HepG2 (cell line): ENCODE measurements around the gene MBD2. TPM values are rescaled to one million over a fixed set of nuclear protein-coding genes. Genes with fewer than 3 reads are reported as not detected.

Experiments used
- ATAC-seq: fragments of 200-7000 bp; cut with Tn5 transposase; 3 replicates; pipeline ENCODE4 v1.9.1; 2020; ENCODE audit warnings: mild to moderate bottlenecking, moderate library complexity
- BruUV-seq: library from RNA; stranded (reverse); fragments of 400-500 nt; replicated peaks from 2 replicates; lab custom pipeline; 2021; lab: Mats Ljungman, UMichigan
- CTCF ChIA-PET: fragments of 300-600 bp; formaldehyde crosslinking; extraction: SDS; loops from one replicate; lab custom pipeline; 2021; ENCODE audit warnings: low total read pairs, inconsistent platforms, low intra/inter-chr PET ratio; lab: Yijun Ruan, JAX
- POLR2A ChIA-PET: fragments of 350-600 bp; sonication (Branson Sonifier 250); formaldehyde crosslinking; loops from one replicate; lab custom pipeline; 2020; ENCODE audit warnings: antibody characterized with exemption, inconsistent platforms; lab: Yijun Ruan, JAX
- DNase-seq: peaks from one replicate; pipeline ENCODE4 v3.0.0-alpha.2; 2015; ENCODE audit warnings: low spot score
- FAIRE-seq: peaks from 3 replicates; lab custom pipeline; 2011; peaks lifted over from hg19 to GRCh38; lab: Jason Lieb, UNC
- H2AFZ ChIP-seq: one replicate; pipeline ENCODE4 v1.6.1; 2011; ENCODE audit warnings: low read length, inconsistent platforms
- H3K27ac ChIP-seq: fragments of 300-600 bp; 3 replicates; pipeline ENCODE4 v1.8.0; 2011; ENCODE audit warnings: mixed run types, mild to moderate bottlenecking, mixed read lengths, low read length, inconsistent platforms; ENCODE audit not compliant: insufficient read depth; ENCODE audit errors: extremely low read length
- H3K27me3 ChIP-seq, 2 experiments: fragments of 200-600 bp in 1 of 2; 2 replicates in 1 of 2; 3 replicates in 1 of 2; pipeline versions ENCODE4 v1.6.0 to v1.8.0; 2011; ENCODE audit warnings: low read length in 2 of 2, mild to moderate bottlenecking in 2 of 2, moderate library complexity in 2 of 2, inconsistent platforms in 1 of 2; ENCODE audit not compliant: insufficient read depth in 2 of 2, control insufficient read depth in 1 of 2
- H3K36me3 ChIP-seq, 2 experiments: fragments of 200-600 bp in 1 of 2; replicated peaks in 1 of 2; 2 replicates in 1 of 2; 3 replicates in 1 of 2; pipeline versions ENCODE4 v1.5.1 to v1.8.0; 2011; ENCODE audit warnings: low read length in 2 of 2, inconsistent platforms in 1 of 2; ENCODE audit not compliant: insufficient read depth in 2 of 2, control insufficient read depth in 1 of 2
- H3K4me1 ChIP-seq: 2 replicates; pipeline ENCODE4 v1.5.1; 2012; ENCODE audit warnings: low read length, inconsistent platforms; ENCODE audit not compliant: insufficient read depth
- H3K4me2 ChIP-seq: 2 replicates; pipeline ENCODE4 v1.6.0; 2011; ENCODE audit warnings: low read depth, low read length, inconsistent platforms
- H3K4me3 ChIP-seq, 3 experiments: fragments of 200-600 bp in 1 of 3; sonication (generic), shearing (Covaris generic) in 1 of 3; replicated peaks in 1 of 3; 2 replicates each; pipeline ENCODE4 v1.5.1; 2011 to 2016; ENCODE audit warnings: low read length in 3 of 3, inconsistent platforms in 2 of 3, low read depth in 2 of 3, mild to moderate bottlenecking in 2 of 3, control low read depth in 1 of 3, mixed read lengths in 1 of 3; ENCODE audit not compliant: insufficient read depth in 1 of 3
- H3K79me2 ChIP-seq: one replicate; pipeline ENCODE4 v1.6.1; 2011; ENCODE audit warnings: low read length, inconsistent platforms; ENCODE audit not compliant: insufficient read depth
- H3K9ac ChIP-seq: 2 replicates; pipeline ENCODE4 v1.6.0; 2011; ENCODE audit warnings: mild to moderate bottlenecking, low read depth, low read length, inconsistent platforms; ENCODE audit not compliant: insufficient read depth
- H3K9me3 ChIP-seq: 2 replicates; pipeline ENCODE4 v1.5.1; 2012; ENCODE audit warnings: mild to moderate bottlenecking, low read length
- H4K20me1 ChIP-seq: 2 replicates; pipeline ENCODE4 v1.6.0; 2011; ENCODE audit warnings: inconsistent platforms, mild to moderate bottlenecking, low read length, moderate library complexity; ENCODE audit not compliant: insufficient read depth
- BHLHE40 ChIP-seq: IDR thresholded peaks from 2 replicates; pipeline ENCODE4 v1.6.1; 2011; ENCODE audit warnings: low read length, improper control_type of control experiment
- CTCF ChIP-seq: sonication (generic); formaldehyde crosslinking; IDR thresholded peaks from 2 replicates; pipeline ENCODE4 v1.5.0; 2020; ENCODE audit warnings: mild to moderate bottlenecking, missing genetic modification reagents, moderate library complexity
- ELF4 ChIP-seq: sonication (generic); formaldehyde crosslinking; IDR thresholded peaks from 2 replicates; pipeline ENCODE4 v1.5.0; 2020; ENCODE audit warnings: missing genetic modification reagents, mild to moderate bottlenecking, moderate library complexity, borderline replicate concordance
- KLF12 ChIP-seq: sonication (generic); formaldehyde crosslinking; IDR thresholded peaks from 2 replicates; pipeline ENCODE4 v1.4.0; 2020; ENCODE audit warnings: missing genetic modification reagents, borderline replicate concordance
- KLF9 ChIP-seq: IDR thresholded peaks from 2 replicates; pipeline ENCODE4 v1.6.1; 2016; ENCODE audit warnings: low read depth
- MYNN ChIP-seq: sonication (generic); formaldehyde crosslinking; IDR thresholded peaks from 2 replicates; pipeline ENCODE4 v1.4.0; 2020; ENCODE audit warnings: mild to moderate bottlenecking, low read depth, missing genetic modification reagents
- NFE2 ChIP-seq: sonication (generic); formaldehyde crosslinking; IDR thresholded peaks from 2 replicates; pipeline ENCODE4 v1.4.0; 2020; ENCODE audit warnings: missing genetic modification reagents
- RBM39 ChIP-seq: fragments of 200-400 bp; formaldehyde crosslinking; IDR thresholded peaks from one replicate; pipeline ENCODE4 v1.6.1; 2018; ENCODE audit warnings: antibody characterized with exemption, mild to moderate bottlenecking, low read depth, low read length; ENCODE audit not compliant: poor library complexity, severe bottlenecking
- RXRA ChIP-seq: sonication (generic); formaldehyde crosslinking; IDR thresholded peaks from 2 replicates; pipeline ENCODE4 v1.5.1; 2020; ENCODE audit warnings: missing genetic modification reagents
- STAG1 ChIP-seq: sonication (generic); formaldehyde crosslinking; IDR thresholded peaks from 2 replicates; pipeline ENCODE4 v1.4.0; 2020; ENCODE audit warnings: missing genetic modification reagents
- ZNF75D ChIP-seq: sonication (generic); formaldehyde crosslinking; IDR thresholded peaks from 2 replicates; pipeline ENCODE4 v1.8.1; 2023; ENCODE audit warnings: missing genetic modification reagents, mild to moderate bottlenecking, borderline replicate concordance
- WGBS: methylation state at CpG from one replicate; pipeline ENCODE4 v1.1.6; 2017; ENCODE audit warnings: low lambda C conversion rate; 5-methylcytosine and 5-hydroxymethylcytosine counted together
- in situ Hi-C: cut with HindIII; loops from 2 replicates; pipeline ENCODE4 v1.10.0; 2017; ENCODE audit warnings: low pct_unique_long_range_greater_than_20kb; ENCODE audit not compliant: extremely low pct_ligation_motif_present
- intact Hi-C: fragments of 100-400 bp; cut with micrococcal nuclease; formaldehyde crosslinking; loops from one replicate; pipeline ENCODE4 v1.10.0; 2022; ENCODE audit not compliant: unreplicated experiment
- polyA plus RNA-seq, 8 experiments: library from polyadenylated mRNA; depleted of rRNA in 3 of 8; stranded (reverse) in 7 of 8; unstranded in 1 of 8; fragments of >200 nt; fragmentation: Illumina TruSeq in 4 of 8; extraction: Trizol in 4 of 8; gene quantifications; 2 replicates each; pipeline versions ENCODE4 v1.2.1 to v1.2.3, GENCODE V29; 2011 to 2016; ENCODE audit warnings: low read depth in 4 of 8, missing spikeins in 1 of 8, mixed read lengths in 1 of 8; ENCODE audit not compliant: insufficient read depth in 1 of 8
- total RNA-seq, 5 experiments: library from RNA; depleted of rRNA; stranded (reverse); fragments of >200 nt; fragmentation: Illumina TruSeq; extraction: Trizol; gene quantifications; 2 replicates each; pipeline ENCODE4 v1.2.3, GENCODE V29; 2016; ENCODE audit warnings: low read depth in 1 of 5
- TF ChIP-seq, protein P1 (sequence below): IDR thresholded peaks from 2 replicates; pipeline ENCODE4 v1.6.1; 2016; ENCODE audit warnings: missing compliant biosample characterization, missing genetic modification reagents, borderline replicate concordance

MBD2 gene
- total and polyA plus RNA-seq, 2 of the 13 experiments (the other 11 are each of a cell fraction or from before 2014, with no cell fraction given): 19.1 to 38.5 TPM

GRCh38 chr18:54222922-54223567 is 1.4 kb downstream of the MBD2 start:
- H3K36me3 ChIP-seq: no peaks in the 10 kb centered on the region
- no peak for TF ChIP-seq NFE2 (CRISPR knock-in tag)
- no peak for TF ChIP-seq KLF12 (CRISPR knock-in tag)
- no peak for TF ChIP-seq RBM39
- no peak for TF ChIP-seq ELF4 (CRISPR knock-in tag)
- TF ChIP-seq ZNF75D (CRISPR knock-in tag): no peak
- no peak for TF ChIP-seq MYNN (CRISPR knock-in tag)
- TF ChIP-seq CTCF: peak; percentile 52
- no peak for TF ChIP-seq KLF9
- TF ChIP-seq BHLHE40: no peak
- no peak for TF ChIP-seq RXRA (CRISPR knock-in tag)
- TF ChIP-seq STAG1 (CRISPR knock-in tag): peak; percentile 55
- TF ChIP-seq, protein P1, sequence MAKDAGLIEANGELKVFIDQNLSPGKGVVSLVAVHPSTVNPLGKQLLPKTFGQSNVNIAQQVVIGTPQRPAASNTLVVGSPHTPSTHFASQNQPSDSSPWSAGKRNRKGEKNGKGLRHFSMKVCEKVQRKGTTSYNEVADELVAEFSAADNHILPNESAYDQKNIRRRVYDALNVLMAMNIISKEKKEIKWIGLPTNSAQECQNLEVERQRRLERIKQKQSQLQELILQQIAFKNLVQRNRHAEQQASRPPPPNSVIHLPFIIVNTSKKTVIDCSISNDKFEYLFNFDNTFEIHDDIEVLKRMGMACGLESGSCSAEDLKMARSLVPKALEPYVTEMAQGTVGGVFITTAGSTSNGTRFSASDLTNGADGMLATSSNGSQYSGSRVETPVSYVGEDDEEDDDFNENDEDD (CRISPR knock-in tag): no peak
- TF ChIP-seq, all 625 proteins: peak for 2
- DNase-seq (peak; percentile 25), FAIRE-seq (peak; percentile 8), ATAC-seq (0 out of 3 replicates have a peak, but pooled peaks have one; percentile 12)
- peaks cover 53% of the 10 kb centered on the region for H3K79me2 ChIP-seq
- H2AFZ ChIP-seq: no peak overlapping the region
- H3K27ac ChIP-seq: no peak overlapping the region
- H4K20me1 ChIP-seq: peaks cover 15% of the 10 kb centered on the region; the same call in 1 of the 2 replicates
- peak overlapping the region; percentile 55 for H3K9ac ChIP-seq
- H3K9me3 ChIP-seq: no peaks in the 10 kb centered on the region
- POLR2A ChIA-PET: interaction anchor here (1.0 to 2.1 kb wide), 3 partner anchors 24 to 47 kb away, joined by 4 to 10 read pairs (median 5); partner anchors contain the start of gene POLI
- intact Hi-C loops: no loop called here
- 31% methylated on average over 5 of the region's 5 CpGs for WGBS
- peak overlapping the region; percentile 63 to 76 (median 72) for H3K4me3 ChIP-seq
- peak overlapping the region; percentile 99 for H3K4me2 ChIP-seq
- H3K27me3 ChIP-seq: no peaks in the 10 kb centered on the region
- CTCF ChIA-PET: interaction anchor here (1.6 kb wide), 1 partner anchor 47 kb away, joined by 9 read pairs; no protein-coding TSS in a partner anchor
- peaks cover 54% of the 10 kb centered on the region for H3K4me1 ChIP-seq
- TSS peak; percentile 57 for BruUV-seq
- in situ Hi-C loops: loop anchor here (10.0 kb wide), 1 partner anchor 52 kb away; no protein-coding TSS in a partner anchor
